Activated CD4-positive, alpha-beta T cell treated with anti-CD3 and anti-CD28 coated beads, Interleukin-2, amount 50 U/mL, for 24 hours (primary cell): ENCODE measurements around the gene EFCAB9.
"Not testable (repeated sequence)": the region's sequence is repeated elsewhere in the genome, so short reads cannot be mapped to it uniquely, and the experiment has no call there.

Experiments
- DNase-seq, 2 donors: peaks; one replicate each; pipeline ENCODE4 v3.0.0-alpha.2; 2020; ENCODE audit warnings: low read depth in 1 of 2, low spot score in 1 of 2

EFCAB9 gene

DNA sequence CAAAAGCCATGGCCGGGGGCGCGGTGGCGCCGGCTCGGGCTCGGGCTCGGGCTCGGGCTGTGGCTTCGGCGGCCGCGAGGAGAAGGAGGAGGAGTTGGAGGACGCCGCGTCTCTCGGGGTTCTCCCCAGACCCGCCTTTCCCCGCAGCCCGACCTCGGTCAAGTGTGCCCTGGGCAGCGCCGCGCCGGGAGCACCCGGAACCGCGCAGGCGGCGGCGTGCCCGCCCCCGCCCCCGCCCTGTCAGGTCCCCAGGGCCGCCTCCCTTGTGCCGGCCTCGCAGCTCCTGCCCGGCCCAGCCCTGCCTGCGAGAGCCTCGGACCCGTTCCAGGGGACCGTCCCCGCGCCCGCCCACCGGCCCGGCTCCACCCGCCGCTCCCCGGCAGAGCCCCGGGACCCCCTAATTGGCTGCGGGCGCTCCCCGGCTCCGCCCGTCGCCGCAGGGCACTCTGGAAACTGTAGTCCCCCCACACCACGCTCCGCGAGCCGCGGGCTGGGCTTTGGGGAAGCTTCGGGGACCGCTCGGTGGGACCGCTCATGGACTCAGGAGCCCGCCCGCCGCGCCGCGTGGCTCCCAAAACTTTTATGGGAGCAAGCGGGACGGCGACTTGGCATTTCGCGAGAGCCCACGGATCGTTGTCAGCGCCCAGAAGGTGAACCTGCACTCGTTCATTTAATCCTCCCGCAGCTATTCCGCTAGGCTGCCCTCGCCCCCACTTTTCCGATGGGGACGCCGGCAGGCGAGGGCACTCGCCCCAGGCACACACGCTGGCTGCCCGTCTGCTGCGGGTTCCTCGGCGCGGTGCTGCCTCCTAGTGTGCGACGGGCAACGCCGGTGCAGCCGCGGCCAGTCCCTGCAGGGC, 5.7 kb upstream of the EFCAB9 start, which contains the start of gene STK10:
TSS of gene STK10 (minus strand) at position 192 of the 860 bp plus-strand sequence. CDS start at position 10, 182 bp downstream.
- DNase-seq: peak; percentile 83 to 85

DNA sequence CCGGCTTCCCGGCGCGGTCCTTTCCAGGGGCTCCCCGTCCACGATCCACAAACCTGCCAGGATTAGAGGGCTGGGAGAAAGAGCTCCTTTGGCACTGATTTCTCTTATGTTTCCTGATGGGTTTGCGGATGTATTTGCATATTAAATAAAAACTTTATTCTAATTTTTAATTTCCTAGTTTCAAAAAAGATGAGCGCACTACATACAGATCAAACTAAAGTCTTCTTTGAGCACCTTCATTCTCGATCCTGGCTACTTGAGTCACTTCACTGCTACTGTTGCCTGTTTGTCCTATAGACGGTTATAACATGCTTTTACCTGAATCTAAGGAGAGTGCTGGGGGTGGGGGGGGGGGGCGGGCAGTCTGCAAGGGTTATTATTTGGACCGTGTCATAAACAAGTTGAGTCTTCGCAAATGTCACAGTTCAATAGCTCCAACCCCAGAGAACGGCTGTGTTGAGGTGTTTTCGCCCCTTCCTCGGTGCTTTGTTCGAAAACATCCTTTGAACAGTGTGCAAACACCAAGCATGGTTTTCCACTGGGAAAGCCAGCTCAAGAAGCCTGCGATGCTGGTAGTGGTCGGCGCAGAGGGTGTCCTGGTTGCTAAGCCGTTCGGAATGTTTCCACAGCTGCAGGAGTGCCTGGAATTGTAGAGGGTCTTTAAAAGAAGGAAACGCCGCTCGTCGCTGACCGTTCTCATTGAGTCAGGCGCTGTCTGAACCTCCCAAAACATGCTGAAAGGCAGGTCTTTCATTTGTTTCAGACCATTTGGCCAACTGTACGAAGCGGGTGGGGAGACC, 4.9 kb upstream of the EFCAB9 start:
- no peak for DNase-seq

DNA sequence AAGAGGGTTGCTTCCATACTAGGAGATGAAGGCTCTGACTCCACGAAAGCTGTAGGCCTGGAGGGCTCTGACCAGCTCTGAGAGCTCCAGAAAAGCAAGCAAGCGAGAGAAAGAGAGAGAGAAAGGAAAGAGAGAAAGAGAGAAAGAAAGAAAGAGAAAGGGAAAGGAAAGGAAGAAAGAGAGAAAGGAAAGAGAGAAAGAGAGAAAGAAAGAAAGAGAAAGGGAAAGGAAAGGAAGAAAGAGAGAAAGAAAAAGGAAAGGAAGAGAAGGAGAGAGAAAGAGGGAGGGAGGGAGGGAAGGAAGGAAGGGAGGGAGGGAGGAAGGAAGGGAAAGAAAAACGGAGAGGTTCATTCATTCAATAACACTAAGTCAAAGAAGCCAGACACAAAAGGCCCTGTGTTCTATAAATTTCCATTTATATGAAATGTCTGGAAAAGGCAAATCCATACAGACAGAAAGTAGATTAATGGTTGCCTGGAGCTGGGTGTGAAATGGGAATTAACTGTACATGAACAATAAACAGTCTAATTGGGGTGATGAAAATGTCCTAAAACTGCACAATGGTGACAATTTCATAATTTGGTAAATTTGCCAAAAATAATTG, 4.2 kb upstream of the EFCAB9 start:
- DNase-seq: no peak

DNA sequence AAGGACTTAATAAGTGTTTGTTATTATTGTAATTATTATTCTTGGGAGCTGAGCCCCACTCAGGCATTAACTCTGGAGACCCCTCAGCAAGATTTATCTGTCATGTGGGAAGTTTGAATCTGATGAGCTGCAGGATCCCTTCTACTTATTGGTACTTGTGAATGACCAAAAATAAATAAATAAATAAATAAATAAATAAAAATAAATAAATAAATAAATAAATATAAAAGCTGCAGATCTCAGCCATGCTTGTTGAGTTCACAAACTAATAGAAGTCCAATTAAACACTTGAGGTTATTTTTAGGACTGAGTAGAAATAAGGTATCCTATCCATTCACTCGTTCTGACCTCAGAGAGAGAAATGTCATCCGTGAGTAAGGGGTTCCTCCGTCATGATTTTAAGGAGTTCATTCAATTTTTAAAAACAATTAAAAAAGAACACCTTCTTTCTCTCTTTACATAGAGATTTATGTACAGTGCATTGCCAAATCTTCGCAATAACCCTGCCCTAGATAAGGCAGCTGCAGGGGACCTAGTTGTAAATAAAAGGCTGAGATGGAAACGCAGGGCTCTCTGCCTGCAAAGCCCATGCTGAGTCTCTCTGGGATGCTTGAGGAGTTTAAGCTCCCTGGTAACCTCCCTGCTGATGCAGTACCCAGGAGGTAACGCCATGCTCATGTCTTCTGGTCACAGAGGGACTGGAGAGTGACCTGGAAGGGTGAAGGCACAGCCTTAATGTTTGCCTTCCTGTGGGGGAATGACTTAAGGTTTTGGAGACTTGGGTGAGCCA, 1.2 kb downstream of the EFCAB9 start:
- DNase-seq: no peak

DNA sequence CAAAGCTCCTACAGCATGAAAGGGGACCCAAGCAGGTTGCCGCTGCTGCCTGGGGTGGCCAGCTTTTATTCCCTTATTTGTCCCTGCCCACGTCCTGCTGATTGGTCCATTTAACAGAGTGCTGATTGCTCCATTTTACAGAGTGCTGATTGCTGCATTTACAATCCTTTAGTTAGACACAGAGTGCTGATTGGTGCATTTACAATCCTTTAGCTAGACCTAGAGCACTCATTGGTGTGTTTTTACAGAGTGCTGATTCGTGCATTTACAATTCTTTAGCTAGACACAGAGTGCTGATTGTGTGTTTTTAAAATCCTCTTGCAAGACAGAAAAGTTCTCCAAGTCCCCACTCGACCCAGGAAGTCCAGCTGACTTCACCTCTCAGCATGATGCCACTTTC, 3.8 kb downstream of the EFCAB9 start:
- not testable (repeated sequence) for DNase-seq

DNA sequence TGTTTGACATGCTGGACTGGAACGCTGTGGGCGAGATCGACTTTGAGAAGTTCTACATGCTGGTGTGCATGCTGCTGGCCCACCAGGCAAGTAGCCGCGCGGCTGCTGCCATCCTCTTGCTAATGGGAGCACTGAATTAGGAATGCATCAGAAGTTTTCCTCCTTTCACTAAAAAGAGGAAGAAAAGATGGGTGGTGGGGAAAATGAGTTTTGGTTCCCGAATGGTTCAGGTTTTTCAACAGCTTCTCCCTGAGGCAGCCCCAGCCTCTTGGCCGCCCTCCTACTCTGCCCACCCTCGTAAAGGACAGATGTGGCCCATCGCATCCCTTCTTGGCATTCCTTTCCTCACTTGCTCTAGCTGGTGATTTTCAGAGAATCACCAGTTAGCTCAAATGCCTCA, 5.5 kb downstream of the EFCAB9 start:
- DNase-seq: no peak

DNA sequence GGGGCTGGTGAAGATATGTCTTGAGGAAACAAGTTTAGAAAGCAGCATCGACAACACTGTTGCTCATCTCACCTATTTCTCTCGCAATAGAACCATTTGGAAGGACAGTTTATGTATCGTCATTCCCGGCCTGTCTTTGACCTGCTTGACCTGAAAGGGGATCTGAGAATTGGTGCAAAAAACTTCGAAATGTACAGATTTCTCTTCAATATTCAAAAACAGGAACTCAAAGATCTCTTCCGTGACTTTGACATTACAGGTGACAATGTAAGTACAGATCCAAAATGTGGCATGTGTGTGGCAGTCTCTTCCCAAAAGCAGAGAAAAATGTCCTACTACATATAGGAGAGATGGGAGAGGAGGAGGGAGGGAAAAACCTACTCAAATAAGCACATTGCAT, 6.5 kb downstream of the EFCAB9 start:
- DNase-seq: no peak

DNA sequence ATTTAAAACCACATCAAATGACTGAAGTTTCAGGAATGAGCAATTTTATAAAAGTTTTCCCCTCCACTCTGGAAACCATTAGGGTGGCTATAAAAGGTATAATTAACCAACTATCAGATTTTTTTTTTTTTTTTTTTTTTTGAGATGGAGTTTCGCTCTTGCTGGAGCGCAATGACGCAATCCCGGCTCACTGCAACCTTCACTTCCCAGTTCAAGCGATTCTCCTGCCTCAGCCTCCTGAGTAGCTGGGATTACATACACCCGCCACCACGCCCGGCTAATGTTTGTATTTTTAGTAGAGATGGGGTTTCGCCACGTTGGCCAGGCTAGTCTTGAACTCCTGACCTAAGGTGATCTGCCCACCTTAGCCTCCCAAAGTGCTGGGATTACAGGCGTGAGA, 12.0 kb downstream of the EFCAB9 start:
- not testable (repeated sequence) for DNase-seq

DNA sequence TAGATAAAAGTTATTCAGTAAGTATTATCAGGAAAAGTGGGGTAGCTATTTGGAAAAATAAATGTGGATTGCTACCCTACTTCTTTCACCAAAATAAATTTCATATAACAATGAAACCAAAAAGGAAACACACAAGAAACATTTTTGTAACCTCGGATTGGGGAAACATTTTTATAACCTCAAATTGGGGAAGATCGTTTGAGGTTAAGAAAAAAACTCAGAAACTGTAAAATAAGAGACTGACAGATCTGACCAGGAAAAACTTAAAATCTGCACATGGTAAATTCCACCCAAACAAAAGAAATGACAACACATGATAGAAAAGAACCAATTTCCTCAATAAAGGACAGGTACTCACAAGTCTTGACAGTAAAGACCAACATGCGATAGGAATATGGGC, 13.5 kb downstream of the EFCAB9 start:
- no peak for DNase-seq

DNA sequence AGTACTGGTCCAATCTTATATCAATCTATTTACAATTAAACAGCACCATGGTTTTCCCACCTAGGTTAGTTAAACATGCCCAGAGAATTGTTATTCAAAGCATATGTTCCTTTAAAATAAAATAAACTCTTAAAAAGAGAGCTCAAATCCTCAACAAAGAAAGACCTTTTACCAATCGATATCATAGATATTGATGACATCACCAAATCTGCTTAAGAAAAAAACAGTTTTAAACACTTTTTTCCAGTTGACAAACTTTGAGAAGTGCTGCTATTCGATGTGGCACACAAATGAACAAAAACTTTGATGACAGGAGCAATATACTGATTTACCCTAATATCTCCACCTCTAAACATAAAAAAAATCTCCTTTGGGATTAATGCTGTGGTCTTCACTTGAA, 15.7 kb downstream of the EFCAB9 start:
- DNase-seq: no peak

DNA sequence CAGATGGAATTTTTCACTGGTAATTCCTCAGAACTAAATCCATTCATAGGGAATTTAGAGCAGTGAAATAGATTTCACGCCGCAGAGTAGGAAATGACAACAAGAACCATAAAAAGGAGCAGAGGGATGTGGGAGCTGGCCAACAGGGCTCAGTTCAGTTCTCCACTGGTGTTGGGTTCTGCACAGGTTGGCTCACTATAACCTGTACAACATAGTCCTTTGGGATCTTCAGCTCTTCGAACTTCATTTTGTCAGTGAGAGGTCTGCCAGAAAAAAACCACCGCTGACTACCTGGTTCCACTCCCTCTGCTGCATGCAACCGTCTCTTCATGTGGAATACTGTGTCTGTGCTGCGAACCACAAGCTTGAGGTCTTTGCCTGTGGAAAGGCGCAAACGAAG, 17.7 kb downstream of the EFCAB9 start:
- no peak for DNase-seq

DNA sequence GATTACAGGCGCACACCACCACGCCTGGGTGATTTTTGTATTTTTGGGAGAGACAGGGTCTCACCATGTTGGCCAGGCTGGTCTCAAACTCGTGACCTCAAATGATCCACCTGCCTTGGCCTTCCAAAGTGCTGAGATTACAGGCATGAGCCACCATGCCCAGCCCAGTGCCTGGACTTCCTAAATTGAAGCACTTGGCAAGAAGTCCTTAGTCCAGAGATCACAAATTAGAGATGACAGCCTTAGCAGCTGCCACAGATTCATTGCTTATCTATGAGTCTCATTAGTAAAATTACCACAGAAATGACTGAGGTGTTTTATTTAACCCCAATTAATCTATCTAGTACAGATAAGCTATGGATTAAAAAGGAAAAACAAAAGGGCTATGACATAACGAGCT, 19.2 kb downstream of the EFCAB9 start:
- DNase-seq: no peak

DNA sequence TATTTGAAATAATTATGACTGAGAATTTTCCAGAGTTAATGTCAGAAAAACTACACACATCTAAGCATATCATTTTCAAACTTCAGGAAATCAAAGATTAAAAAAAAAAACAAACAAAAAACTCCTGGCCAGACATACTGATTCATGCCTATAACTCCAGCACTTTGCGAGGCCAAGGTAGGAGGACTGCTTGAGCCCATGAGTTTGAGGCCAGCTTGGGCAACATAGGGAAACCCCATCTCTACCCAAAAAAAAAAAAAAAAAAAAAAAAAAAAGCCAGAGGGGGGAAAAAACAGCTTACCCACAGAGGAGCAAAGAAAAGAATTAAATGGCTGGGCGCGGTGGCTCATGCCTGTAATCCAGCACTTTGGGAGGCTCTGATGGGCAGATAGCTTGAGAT, 22.4 kb downstream of the EFCAB9 start:
- no peak for DNase-seq

DNA sequence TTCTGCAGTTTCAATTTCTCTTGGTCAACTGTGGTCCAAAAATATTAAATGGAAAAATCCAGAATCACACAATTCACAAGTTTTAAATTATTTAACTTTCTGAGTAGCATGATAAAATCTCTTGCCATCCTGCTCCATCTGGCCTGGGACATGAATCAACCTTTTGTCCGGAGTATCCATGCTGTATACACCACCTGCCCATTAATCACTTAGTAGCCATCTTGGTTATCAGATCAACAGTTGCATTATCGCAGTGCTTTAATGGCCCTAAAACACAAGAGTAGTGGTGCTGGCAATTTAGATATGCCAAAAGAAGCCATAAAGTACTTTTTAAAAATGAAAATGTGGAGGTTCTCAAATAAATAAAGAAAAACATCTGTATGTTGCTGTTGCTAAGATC, 25.3 kb downstream of the EFCAB9 start:
- DNase-seq: no peak

DNA sequence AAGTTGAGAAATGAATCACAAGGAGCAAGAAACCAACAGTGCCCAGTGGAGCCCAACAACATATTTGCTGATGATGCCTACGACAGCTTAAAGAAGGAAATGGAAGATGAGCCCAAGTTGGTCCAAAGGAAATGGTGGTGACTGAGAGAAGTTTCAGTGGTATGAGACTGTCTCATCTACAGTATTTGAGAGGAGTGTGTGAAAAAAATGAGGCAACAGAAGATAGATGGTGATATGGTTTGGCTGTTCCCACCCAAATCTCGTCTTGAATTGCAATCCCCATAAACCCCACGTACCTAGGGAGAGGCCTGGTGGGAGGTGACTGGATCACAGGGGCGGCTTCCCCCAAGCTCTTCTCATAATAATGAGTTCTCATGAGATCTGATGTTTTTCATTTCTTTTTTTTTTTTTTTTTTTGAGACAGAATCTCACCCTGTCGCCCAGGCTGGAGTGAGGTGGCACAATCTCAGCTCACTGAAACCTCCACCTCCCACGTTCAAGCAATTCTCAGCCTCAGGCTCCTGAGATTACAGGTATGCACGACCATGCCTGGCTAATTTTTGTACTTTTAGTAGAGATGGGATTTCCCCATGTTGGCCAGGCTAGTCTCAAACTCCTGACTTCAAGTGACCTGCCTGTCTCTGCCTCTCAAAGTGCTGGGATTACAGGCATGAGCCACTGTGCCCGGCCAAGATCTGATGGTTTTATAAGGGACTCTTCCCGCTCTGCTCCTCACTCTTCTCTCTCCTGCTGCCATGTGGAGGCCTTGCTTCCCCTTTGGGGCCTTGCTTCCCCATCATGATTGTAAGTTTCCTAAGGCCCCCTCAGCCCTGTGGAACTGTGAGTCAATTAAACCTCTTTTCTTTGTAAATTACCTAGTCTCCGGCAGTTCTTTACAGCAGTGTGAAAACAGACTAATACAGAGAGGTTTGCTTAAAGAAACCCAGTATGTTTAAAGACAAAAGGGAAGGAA, 30.2 kb downstream of the EFCAB9 start:
- peak; percentile 29 to 47 for DNase-seq

DNA sequence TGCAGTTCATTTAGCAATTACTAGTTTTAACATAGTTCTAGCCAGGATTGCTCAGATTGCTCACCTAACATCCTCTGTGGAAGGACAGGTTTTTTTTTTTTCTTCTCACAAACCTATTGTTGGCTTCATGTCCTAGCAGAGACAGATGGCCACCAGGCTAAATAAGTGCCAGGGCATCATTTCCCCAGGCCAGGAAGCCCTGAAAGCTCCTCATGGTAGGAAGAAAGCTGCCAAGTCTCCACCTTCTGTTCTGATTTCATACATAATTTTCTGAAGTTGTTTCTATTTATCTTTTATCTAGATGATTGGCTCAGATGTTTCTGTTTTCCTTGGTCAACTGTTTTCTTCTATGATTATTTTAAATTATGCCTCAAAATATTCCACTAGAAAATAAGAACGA, 31.0 kb downstream of the EFCAB9 start:
- no peak for DNase-seq

DNA sequence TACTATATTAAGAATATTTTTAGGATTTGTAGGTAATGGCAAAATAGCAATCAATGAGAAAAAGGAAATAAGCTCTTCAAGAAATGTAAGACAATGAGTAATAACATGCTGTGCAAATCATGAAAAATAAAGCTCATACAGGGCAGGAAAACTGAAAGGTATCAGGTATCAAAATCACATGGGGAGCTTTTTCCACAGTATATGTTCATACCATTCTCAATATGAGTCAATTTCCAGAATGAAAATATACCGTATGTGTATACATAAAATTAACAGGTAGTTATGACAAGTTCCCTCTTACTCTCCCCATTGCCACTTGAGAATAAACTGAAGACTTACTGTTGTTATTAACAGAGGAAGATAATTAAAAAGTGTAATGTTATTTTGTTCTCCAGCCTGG, 35.9 kb downstream of the EFCAB9 start:
- no peak for DNase-seq

DNA sequence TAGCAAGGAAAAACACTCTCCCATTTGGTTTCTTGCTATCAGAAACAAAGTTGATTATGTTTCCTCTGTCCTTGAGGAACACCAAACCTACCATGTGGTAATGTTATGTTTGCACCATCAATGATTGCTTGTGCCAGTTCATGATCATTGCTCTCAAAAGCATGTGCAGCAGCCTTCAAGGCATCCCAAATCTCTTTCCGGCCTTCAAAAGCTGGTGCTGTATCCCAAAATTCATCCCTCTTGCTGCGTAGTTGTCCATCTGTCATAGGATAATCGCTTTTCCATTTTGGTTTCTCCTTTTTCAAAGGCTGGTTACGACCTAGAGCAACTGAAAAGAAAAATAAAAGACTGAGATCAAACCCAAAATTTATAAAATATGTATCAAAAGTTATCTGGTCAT, 40.1 kb downstream of the EFCAB9 start:
- no peak for DNase-seq

DNA sequence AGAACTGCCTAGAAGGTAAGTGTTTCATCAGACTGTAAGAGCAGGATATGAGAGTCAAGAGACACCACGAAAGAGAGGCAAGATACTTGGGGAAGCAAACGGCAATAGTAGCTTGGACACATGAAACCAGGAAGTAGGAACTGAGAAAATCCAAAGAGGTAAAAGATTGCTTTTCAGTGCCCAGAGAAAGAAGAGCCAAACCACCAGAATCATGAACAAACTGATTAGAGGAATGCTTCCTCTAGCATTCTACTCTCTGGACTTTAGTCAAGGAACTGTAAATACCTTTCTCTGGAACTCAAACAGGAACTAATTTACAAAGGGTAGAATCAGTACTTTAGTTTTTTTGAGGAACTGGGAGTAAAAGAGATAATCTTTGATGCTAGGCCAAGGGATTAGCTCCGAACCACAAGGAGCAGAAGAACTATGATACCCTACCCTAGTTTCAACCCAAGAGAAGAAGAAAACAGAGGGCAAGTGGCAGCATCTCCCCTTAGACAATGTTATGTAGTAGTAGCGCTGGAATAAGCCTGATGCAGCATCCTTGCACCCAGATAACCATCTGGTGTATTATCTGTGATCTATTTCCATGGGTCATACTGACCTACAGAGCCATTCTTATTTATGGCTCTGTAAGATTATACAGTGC, 41.3 kb downstream of the EFCAB9 start:
- no peak for DNase-seq
